GM21529 (cell line): ENCODE results near the gene KLHL28.

Experiments used
- ATAC-seq: cut with Tn5 transposase; IDR thresholded peaks from one replicate; pipeline ENCODE4 v1.9.1; 2021; ENCODE audit not compliant: unreplicated experiment

KLHL28 gene

GRCh38 chr14:44960646-44961045 is 1.1 kb downstream of the KLHL28 start:
- ATAC-seq: no peak

DNA sequence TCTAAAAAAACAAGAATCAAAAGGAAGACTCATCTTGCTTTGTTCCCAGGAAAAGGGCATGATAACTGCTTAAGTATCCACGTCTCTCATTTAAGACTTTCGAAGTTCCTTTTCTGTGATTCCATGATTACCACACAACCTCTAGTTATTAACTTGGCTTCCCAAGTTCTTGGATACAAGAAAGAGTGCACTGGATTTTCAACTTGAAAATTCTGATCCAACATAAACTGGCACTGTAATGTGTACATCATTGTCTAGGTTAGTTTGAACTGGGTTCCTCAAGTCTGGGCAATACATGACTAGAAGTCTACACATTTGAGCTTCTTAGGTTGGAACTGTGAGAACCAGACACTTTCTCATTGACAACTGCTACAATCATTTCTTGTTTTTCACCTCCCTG is 1.6 kb downstream of the KLHL28 start:
- no peak for ATAC-seq

DNA sequence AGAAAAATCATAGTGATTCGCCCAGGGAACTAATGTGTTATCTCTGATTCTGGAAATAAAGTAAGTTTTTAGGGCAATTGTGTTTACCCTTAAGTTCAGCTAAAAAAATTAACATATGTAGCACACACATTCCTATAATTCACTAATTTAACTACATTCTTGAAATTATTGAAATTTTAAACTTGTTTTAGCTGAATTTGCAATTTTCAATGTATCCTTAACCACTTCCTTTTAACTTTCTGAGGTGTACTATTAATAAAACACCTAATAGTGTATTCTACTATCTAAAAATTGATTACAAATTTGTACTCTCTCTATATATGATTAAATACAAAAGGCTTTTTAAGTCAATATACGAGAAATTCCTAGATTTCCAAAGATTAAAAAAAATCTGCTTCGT is 2.2 kb downstream of the KLHL28 start:
- ATAC-seq: no peak

- no peak for ATAC-seq
These were observed 4.9 kb downstream of the KLHL28 start for GRCh38 chr14:44956866-44957265.

- no peak for ATAC-seq
These were observed 6.2 kb downstream of the KLHL28 start for GRCh38 chr14:44955528-44955927.

GRCh38 chr14:44954750-44955149 is 7.0 kb downstream of the KLHL28 start:
- ATAC-seq: no peak

GRCh38 chr14:44952391-44953110 is 9.2 kb downstream of the KLHL28 start:
- ATAC-seq: no peak

DNA sequence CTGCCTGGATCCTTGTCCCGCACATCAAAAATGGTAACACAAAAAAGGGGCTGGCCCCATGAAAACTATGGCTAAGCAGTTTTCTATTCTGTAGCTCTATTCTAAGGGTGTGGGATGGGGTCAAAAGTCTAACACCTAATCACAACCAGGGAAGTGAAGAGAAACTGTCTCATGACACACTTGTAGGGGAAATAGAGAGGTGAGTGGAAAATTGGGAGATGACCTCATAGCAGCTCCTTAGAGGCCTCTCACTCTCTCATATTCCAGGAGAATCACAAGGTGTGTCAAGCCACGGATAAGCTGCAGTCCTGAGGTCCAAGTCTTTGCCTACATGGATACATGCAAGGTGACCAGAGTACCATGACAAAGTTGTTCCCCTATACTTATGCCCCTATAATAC is 10.7 kb downstream of the KLHL28 start:
- no peak for ATAC-seq

- no peak for ATAC-seq
These were observed 16.5 kb downstream of the KLHL28 start for GRCh38 chr14:44945264-44945663.

- ATAC-seq: no peak
These were observed 17.6 kb downstream of the KLHL28 start for GRCh38 chr14:44944107-44944506.

- no peak for ATAC-seq
These were observed 19.3 kb downstream of the KLHL28 start for GRCh38 chr14:44942436-44942835.

DNA sequence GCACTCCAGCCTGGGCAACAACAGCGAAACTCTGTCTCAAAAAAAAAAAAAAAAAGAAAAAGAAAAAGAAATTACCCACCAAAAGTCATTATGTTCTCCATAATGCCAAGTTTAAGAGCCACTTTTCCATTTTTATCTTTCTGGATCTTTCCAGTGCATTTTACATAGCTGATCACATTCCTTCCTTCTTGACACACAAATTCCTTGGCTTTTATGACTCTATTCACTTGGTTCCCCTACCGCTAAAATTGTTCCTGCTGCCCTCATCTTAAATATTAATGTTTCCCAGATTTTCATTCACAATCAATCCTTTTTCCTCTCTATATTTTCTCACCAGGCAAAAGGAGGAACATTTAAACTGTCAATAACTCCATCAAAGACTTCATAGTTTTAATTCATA is 20.2 kb downstream of the KLHL28 start:
- ATAC-seq: no peak

- ATAC-seq: no peak
These were observed 20.8 kb downstream of the KLHL28 start for GRCh38 chr14:44940944-44941343.

DNA sequence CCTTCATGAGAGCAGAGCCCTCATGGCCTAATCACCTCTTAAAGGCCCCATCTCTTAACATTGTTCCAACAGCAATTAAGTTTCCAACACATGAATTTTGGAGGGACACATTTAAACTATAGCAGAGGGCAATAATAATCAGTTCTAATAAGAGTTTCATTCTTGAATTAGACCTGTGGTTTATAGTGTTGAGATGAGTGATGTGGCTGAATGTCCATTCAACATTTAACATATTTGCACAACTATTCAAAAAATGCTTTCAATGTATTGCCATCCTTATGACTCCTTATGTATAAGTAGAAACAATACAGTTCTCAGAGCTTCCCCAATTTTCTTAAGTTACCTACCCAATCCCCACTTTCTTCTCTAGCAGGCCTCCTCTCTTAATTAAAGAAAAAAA is 21.5 kb downstream of the KLHL28 start:
- ATAC-seq: no peak

- no peak for ATAC-seq
These were observed 24.2 kb downstream of the KLHL28 start for GRCh38 chr14:44937547-44937946.

DNA sequence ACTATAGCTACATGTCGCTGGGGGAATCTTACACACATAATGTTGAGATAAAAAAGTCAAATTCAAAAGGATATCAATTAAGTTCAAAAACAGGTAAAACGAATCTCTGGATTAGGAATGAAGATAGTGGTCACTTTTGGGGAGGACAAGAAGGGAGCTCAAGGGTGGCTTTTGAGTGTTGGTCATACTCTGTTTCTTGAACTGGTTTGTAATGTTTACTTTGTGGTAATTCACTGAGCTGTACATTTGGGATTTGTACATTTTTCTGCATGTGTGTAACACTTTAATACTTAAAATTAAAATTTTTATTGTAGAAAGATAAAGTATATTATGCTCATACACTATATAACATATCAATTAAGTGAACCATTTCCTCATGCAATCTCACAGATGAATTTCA is 26.6 kb downstream of the KLHL28 start:
- ATAC-seq: no peak

DNA sequence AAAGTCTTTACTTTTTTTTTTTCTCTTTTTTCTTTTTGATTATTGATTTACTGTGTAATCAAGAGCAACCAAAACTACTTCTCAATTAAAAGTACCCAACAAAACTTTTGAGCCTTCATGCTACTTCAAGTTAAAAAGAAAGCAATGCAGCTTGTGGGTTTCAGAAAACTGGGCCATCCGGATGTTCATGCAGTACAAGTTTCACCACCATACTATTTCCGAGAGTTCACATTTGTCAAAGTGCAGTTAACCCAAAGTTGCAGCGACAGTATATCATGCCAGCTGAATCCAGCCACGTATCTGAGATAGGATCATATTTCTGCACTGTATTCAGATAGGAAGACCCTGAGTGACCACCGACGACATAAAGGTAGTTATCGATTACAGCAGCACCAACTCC is 33.0 kb downstream of the KLHL28 start:
- ATAC-seq: no peak

DNA sequence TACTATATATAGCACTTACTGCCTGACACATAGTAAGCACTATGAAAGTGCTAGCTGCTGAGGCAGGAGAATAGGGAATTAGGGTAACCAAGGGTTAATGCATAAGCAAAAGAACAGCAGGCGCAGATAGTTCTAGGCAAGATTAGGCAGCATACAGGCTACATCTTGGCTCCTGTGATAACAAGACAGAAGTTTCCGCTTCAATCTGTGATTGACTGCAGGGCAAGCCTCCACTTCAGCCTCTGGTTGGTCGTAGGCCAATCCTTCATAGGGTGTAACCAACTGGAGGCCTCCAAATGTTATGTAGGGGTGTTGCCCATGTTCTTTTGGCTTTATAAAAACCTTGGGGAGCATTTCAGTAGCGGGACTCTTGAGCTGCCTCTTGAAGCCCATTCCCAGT is 46.9 kb downstream of the KLHL28 start:
- ATAC-seq: no peak

GRCh38 chr14:44912041-44912869 is 49.5 kb downstream of the KLHL28 start:
- ATAC-seq: no peak

DNA sequence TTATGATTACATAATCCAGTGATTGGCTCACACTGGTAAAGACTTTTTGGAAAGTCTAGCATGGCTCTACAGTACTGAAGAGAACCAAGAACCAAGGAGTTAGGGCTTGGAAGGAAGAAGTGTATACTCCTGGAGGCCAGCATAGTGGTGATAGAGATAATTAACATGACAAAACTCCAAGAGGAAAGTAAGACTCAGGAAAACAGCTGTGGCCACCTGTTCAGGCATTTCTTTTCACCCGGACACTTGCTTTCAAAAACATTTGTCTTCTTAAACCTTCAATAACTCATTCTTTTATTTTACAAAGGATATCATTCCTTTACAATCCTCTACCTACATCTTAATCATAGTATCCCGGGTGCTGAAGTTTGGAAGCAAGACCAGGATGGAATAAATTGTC is 50.9 kb downstream of the KLHL28 start:
- ATAC-seq: no peak

GRCh38 chr14:44901696-44902095 is 60.1 kb downstream of the KLHL28 start:
- no peak for ATAC-seq

- ATAC-seq: no peak
These were observed 63.2 kb downstream of the KLHL28 start for GRCh38 chr14:44898551-44898950.

DNA sequence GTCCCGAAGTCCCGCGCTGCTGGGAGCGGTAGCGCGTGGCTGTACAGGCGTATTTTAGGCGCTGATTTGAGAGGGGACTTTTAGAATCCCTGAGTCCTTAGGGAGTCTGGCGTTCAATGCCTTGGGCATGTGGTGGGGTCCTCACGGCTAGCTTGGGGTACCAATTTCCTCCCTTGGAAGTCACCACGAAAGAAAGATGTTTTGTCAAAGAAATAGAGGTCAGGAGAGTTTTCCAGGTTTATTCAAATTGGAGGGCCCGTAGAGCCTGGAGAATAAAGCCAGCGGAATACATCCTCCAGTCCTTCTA is 63.9 kb downstream of the KLHL28 start:
- ATAC-seq: no peak
